Thoracic aorta (tissue), 2 donors: ENCODE results near the gene WFDC2. TPM values are rescaled to one million over a fixed set of nuclear protein-coding genes. Genes with fewer than 3 reads are reported as not detected.

Experiments used
- ATAC-seq: fragments of 150-250 bp; one replicate; pipeline ENCODE4 v1.8.0; 2017; ENCODE audit warnings: low read depth; ENCODE audit not compliant: insufficient number of reproducible peaks, low FRiP score
- DNase-seq: peaks from one replicate; pipeline ENCODE4 v3.0.0-alpha.2; 2020; ENCODE audit warnings: low spot score
- H3K27ac ChIP-seq, 2 donors: fragments of 200-600 bp; sonication (generic); 1 replicate in 1 of 2; 2 replicates in 1 of 2; pipeline ENCODE4 v1.5.1; 2016; ENCODE audit warnings: mild to moderate bottlenecking in 2 of 2, moderate library complexity in 2 of 2
- H3K27me3 ChIP-seq: fragments of 200-600 bp; sonication (generic); replicated peaks from 2 replicates; pipeline ENCODE4 v1.6.0; 2016; ENCODE audit warnings: mild to moderate bottlenecking; ENCODE audit not compliant: insufficient read depth
- H3K36me3 ChIP-seq: fragments of 200-600 bp; sonication (generic); one replicate; pipeline ENCODE4 v1.5.1; 2016
- H3K4me1 ChIP-seq, 2 donors: fragments of 200-600 bp; sonication (generic); 1 replicate in 1 of 2; 2 replicates in 1 of 2; pipeline versions ENCODE4 v1.5.1 to v1.6.0; 2016; ENCODE audit warnings: low read depth in 2 of 2, mild to moderate bottlenecking in 1 of 2; ENCODE audit not compliant: control insufficient read depth in 1 of 2
- H3K4me3 ChIP-seq: fragments of 200-600 bp; sonication (generic); 2 replicates; pipeline ENCODE4 v1.5.1; 2016; ENCODE audit warnings: mild to moderate bottlenecking
- H3K9me3 ChIP-seq: fragments of 200-600 bp; sonication (generic); 2 replicates; pipeline ENCODE4 v1.5.1; 2016
- total RNA-seq, 2 donors: library from RNA; depleted of rRNA; stranded (reverse); fragments of >200 nt; gene quantifications; one replicate each; pipeline versions ENCODE4 v1.1.0 to v1.2.3, GENCODE V29; 2016
- TF ChIP-seq, protein P1 (sequence below): fragments of 200-600 bp; sonication (generic); IDR thresholded peaks from one replicate; pipeline ENCODE4 v1.5.1; 2019; ENCODE audit warnings: antibody characterized with exemption

The WFDC2 gene
- total RNA-seq, 2 donors from 2014 or later = not detected

DNA sequence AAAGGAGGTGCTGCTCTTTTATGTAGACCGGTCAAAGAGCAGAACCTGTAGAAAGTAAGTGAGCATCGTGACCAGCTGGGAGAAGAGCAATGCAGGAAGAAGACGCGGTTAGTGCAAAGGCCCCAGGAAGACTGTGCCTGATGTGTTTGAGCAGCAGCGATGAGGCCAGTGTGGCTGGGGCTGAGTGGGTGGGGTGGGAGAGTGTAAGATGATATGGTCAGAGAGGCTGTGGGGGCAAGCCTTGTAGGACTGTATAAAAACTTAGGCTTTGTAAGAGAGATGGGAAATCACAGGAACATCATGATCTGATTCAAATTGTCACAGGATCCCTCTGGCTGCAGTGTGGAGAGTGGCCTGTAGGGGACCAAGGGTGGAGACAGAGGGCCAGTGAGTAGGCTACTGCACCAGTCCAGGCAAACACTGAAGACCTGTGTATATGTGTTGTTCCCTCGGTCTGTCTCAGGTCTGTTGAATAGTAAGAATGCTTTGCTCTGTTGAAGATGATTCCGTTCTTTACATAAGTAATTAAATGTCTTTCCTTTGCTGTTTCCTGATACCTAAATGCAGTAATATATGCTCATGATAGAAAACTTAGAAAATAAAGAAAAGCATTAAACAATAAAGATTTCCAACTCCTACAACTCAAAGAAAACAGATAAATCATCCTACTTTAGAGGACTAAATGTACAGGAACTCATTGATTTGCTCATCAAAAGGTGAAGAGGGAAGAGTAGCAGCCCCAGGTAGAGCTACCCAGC is 23.6 kb upstream of the WFDC2 start:
- H3K27ac ChIP-seq = no peak overlapping the region
- no peak for DNase-seq
- TF ChIP-seq, protein P1, sequence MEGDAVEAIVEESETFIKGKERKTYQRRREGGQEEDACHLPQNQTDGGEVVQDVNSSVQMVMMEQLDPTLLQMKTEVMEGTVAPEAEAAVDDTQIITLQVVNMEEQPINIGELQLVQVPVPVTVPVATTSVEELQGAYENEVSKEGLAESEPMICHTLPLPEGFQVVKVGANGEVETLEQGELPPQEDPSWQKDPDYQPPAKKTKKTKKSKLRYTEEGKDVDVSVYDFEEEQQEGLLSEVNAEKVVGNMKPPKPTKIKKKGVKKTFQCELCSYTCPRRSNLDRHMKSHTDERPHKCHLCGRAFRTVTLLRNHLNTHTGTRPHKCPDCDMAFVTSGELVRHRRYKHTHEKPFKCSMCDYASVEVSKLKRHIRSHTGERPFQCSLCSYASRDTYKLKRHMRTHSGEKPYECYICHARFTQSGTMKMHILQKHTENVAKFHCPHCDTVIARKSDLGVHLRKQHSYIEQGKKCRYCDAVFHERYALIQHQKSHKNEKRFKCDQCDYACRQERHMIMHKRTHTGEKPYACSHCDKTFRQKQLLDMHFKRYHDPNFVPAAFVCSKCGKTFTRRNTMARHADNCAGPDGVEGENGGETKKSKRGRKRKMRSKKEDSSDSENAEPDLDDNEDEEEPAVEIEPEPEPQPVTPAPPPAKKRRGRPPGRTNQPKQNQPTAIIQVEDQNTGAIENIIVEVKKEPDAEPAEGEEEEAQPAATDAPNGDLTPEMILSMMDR = peak; percentile 24
- H3K4me3 ChIP-seq = no peak overlapping the region
- H3K36me3 ChIP-seq = no peaks in the 10 kb centered on the region
- peaks cover 2 to 16% of the 10 kb centered on the region in 2 donors for H3K4me1 ChIP-seq
- H3K27me3 ChIP-seq = no peaks in the 10 kb centered on the region
- no peaks in the 10 kb centered on the region for H3K9me3 ChIP-seq
- no peak for ATAC-seq

DNA sequence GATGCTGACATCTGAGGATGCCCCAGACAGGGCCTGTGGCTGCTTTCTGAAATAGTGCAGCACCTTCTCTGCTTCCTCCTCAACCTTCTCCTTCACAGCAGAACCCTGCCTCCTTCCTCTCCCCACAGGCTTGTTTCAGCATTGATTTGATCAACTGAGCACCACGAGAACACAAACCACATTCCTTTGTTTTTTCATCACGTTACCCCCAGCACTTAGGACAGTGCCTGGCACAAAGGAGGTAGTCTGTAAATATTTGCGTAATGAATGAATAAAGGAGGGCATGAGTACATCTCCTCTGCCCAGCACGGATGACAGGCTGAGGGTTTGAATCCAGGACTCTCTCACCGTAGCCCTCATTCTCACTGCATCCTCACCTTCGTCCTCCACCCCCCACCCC is 21.3 kb upstream of the WFDC2 start:
- DNase-seq (no peak), ATAC-seq (no peak)
- no peak overlapping the region for H3K27ac ChIP-seq
- H3K4me1 ChIP-seq = peaks cover 2 to 16% of the 10 kb centered on the region in 2 donors
- no peaks in the 10 kb centered on the region for H3K27me3 ChIP-seq
- no peaks in the 10 kb centered on the region for H3K36me3 ChIP-seq
- no peak overlapping the region for H3K4me3 ChIP-seq
- H3K9me3 ChIP-seq = no peaks in the 10 kb centered on the region
- TF ChIP-seq, protein P1 = no peak

DNA sequence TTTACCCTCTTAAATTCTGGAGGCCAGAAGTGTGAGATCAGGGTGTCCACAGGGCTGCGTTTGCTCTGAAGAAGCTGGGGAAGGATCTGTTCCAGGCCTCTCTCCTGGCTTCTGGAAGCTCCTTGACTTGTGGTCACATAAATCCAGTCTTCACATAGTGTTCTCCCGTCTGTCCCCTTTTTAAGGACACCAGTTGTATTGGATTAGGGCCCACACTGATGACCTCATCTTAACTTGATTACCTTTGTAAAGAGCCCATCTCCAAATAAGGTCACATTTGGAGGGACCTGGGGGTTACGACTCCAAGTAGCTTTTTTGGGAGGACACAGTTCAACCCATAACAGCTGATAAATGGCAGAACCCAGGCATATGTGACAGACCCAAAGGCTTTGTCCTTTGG is 20.0 kb upstream of the WFDC2 start:
- peaks cover 2 to 16% of the 10 kb centered on the region in 2 donors for H3K4me1 ChIP-seq
- H3K4me3 ChIP-seq = no peak overlapping the region
- no peak for DNase-seq
- H3K36me3 ChIP-seq = no peaks in the 10 kb centered on the region
- TF ChIP-seq, protein P1 = no peak
- H3K27me3 ChIP-seq = no peaks in the 10 kb centered on the region
- ATAC-seq = no peak
- no peaks in the 10 kb centered on the region for H3K9me3 ChIP-seq
- peak overlapping the region in 1 of 2 donors; percentile 27 for H3K27ac ChIP-seq

DNA sequence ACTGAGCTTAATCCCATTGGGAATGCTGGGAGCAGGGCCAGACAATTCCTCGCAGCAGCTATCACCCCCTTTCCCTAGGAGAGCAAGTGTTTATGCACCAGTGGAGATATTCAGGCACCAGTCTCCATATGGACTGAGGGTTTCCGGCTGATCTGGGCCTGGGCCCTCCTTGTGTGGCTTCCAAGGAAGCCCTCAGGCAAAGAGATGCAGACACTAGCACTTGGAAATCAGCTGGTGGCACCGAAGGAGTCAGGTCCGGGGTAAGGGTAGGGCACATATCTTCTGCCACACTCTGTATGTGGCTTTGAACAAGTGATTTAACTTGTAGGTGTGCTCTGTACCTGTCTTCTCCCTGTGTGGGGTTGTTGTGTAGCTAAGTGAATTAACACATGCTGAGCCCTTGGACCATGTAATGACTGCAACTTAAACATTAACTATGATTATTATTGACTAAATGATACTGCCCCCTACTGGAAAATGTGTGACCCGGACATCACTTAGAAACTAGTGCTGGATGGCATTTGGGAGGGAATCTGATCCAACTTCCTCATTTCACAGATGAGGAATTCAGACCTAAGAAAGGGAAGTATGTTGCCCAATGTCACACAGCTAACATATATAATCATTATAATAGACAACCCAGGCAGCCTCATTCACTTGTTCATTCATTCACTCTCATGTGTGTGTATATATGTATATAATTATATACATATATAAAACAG is 19.3 kb upstream of the WFDC2 start:
- H3K4me3 ChIP-seq = no peak overlapping the region
- H3K9me3 ChIP-seq = no peaks in the 10 kb centered on the region
- TF ChIP-seq, protein P1 = peak; percentile 42
- peaks cover 2 to 16% of the 10 kb centered on the region in 2 donors for H3K4me1 ChIP-seq
- H3K36me3 ChIP-seq = no peaks in the 10 kb centered on the region
- ATAC-seq = no peak
- peak overlapping the region in 1 of 2 donors; percentile 27 for H3K27ac ChIP-seq
- H3K27me3 ChIP-seq = no peaks in the 10 kb centered on the region
- DNase-seq = no peak

DNA sequence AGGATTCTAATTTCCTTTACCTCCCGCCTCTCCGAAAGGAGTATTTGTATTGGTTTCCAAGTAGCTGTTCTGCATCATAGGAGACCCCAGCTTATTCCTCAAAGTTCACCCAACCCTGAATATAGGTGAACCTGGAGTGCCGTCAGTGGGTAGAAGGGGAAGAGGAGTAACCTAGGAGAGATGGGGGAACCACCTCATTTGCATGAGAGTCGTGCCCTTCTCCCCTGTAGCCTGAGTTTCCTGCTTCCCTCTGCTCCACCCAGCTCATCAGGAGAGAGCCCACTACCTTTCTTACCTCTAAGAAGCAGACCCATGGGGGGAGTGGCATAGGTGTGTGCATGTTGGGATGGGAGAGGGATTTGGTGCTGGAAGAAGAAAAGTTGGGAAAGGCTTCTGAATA is 17.3 kb upstream of the WFDC2 start:
- H3K27me3 ChIP-seq = no peaks in the 10 kb centered on the region
- no peak for DNase-seq
- peaks cover 2 to 16% of the 10 kb centered on the region in 2 donors for H3K4me1 ChIP-seq
- TF ChIP-seq, protein P1 = no peak
- no peak overlapping the region for H3K27ac ChIP-seq
- no peak overlapping the region for H3K4me3 ChIP-seq
- no peak for ATAC-seq
- no peaks in the 10 kb centered on the region for H3K9me3 ChIP-seq
- H3K36me3 ChIP-seq = no peaks in the 10 kb centered on the region
